ENCODE results near the gene ST8SIA6. TPM values are rescaled to one million over a fixed set of nuclear protein-coding genes. Genes with fewer than 3 reads are reported as not detected.

Gene ST8SIA6
- total and polyA plus RNA-seq, 2 of the 8 experiments (the other 6 are each of a cell fraction or from before 2014, with no cell fraction given): 0.70 to 1.1 TPM

DNA sequence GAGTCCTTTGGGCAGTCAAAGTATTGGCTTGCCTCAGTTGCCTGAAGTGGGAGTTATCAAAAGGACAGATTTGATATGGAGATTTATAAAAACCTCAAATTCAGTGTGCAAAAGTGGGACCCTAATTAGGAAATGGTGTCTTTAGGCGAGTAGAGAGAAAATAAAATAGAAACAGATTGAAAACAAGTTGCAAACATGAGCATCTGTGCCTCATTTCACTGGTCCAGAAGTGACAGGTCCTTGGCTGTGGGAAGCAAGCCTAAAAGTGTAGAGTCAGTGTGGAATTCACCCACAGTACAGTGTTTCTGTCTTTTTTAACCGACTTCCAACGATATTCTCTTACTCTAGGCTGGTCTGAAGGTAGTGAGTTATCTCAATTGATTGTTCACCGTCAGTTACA is 51.2 kb downstream of the ST8SIA6 start:
- 90% methylated on average over 4 of the region's 4 CpGs; no CpG with 5 or more reads in 1 of the 2 experiments for WGBS, 2 experiments (ENCODE audit: extremely low coverage in 1 of 2, insufficient coverage in 1 of 2, insufficient read length in 1 of 2, insufficient replicate concordance in 2 of 2, low coverage in 1 of 2, low lambda C conversion rate in 2 of 2, missing lambda C conversion rate in 1 of 2)
- H3K79me1 ChIP-seq (ENCODE audit: low read depth, low read length): no peaks in the 10 kb centered on the region
- H3K4ac ChIP-seq (replicated peaks; ENCODE audit: insufficient read length, low read depth, low read length): no peak overlapping the region
- no peak overlapping the region for H3K27ac ChIP-seq (ENCODE audit: low read depth, low read length)
- no peak overlapping the region for H4K8ac ChIP-seq (ENCODE audit: extremely low read depth, insufficient read depth, low read length)
- no peak overlapping the region for H3K23ac ChIP-seq (ENCODE audit: insufficient read length)
- H4K20me1 ChIP-seq (replicated peaks in 1 of 2; ENCODE audit: control insufficient read depth in 1 of 2, insufficient read depth in 2 of 2, low read length in 2 of 2): no peaks in the 10 kb centered on the region
- no peak overlapping the region for H4K91ac ChIP-seq (replicated peaks; ENCODE audit: insufficient read length, low read length)
- 0 out of 2 replicates have a peak overlapping the region, but pooled peaks have one; percentile 23 for H2BK20ac ChIP-seq (ENCODE audit: low read length)
- DNase-seq (ENCODE audit: low read depth in 1 of 2, low spot score in 2 of 2) (no peak), FAIRE-seq (no peak)
- POLR2A ChIA-PET (ENCODE audit: partially characterized antibody): no interaction called here
- no peak overlapping the region for H3K4me3 ChIP-seq (ENCODE audit: extremely low read depth in 1 of 4, insufficient read depth in 2 of 4, low read depth in 3 of 4, low read length in 4 of 4)
- H4K5ac ChIP-seq (ENCODE audit: insufficient read length, low read depth, low read length): no peak overlapping the region
- H3K14ac ChIP-seq (ENCODE audit: insufficient read length): no peak overlapping the region
- H2BK5ac ChIP-seq (ENCODE audit: low read depth, low read length): no peak overlapping the region
- H3K9me3 ChIP-seq (ENCODE audit: insufficient read depth in 2 of 2, low read depth in 1 of 2, low read length in 1 of 2): no peaks in the 10 kb centered on the region
- H3K79me2 ChIP-seq (ENCODE audit: control insufficient read depth in 1 of 2, insufficient read depth in 2 of 2, low read length in 2 of 2): no peaks in the 10 kb centered on the region
- no peak overlapping the region for H3K18ac ChIP-seq (ENCODE audit: extremely low read depth, low read length)
- H2AFZ ChIP-seq (ENCODE audit: low read length): no peak overlapping the region
- no peaks in the 10 kb centered on the region for H3K23me2 ChIP-seq (ENCODE audit: low read depth, low read length)
- H3K4me1 ChIP-seq (replicated peaks in 1 of 4; ENCODE audit: control insufficient read depth in 3 of 4, insufficient read depth in 4 of 4, low read length in 3 of 4): peaks cover 0 to 6% (median 4%) of the 10 kb centered on the region in 4 experiments; a peak in 5 of 7 replicates
- H3K56ac ChIP-seq (replicated peaks; ENCODE audit: insufficient read length, low read depth, low read length): no peak overlapping the region
- no peaks in the 10 kb centered on the region for H3K36me3 ChIP-seq (ENCODE audit: control insufficient read depth in 2 of 4, insufficient read depth in 4 of 4, low read length in 3 of 4)
- no peak overlapping the region for H3K9ac ChIP-seq (replicated peaks in 1 of 4; ENCODE audit: extremely low read depth in 1 of 4, low read depth in 3 of 4, low read length in 3 of 4)
- no peak overlapping the region for H2BK15ac ChIP-seq (ENCODE audit: low read length)
- TF ChIP-seq YY1 (IDR thresholded peaks at IDR 0.05; ENCODE audit: low read depth, low read length) (no peak), ASH2L (IDR thresholded peaks at IDR 0.05; ENCODE audit: low read length) (no peak), SIN3A (conservative IDR thresholded peaks at IDR 0.05 in 1 of 2, IDR thresholded peaks at IDR 0.05 in 1 of 2; ENCODE audit: low read depth in 1 of 2, low read length in 2 of 2) (no peak), SUZ12 (IDR thresholded peaks at IDR 0.05; ENCODE audit: low read length) (no peak), KDM1A (IDR thresholded peaks at IDR 0.05; ENCODE audit: borderline replicate concordance, low read length) (no peak), POLR2AphosphoS5 (IDR thresholded peaks at IDR 0.05; ENCODE audit: low read depth, low read length) (no peak), FOSL1 (IDR thresholded peaks at IDR 0.05; ENCODE audit: insufficient read depth, low read depth, low read length) (no peak), SP1 (IDR thresholded peaks at IDR 0.05; ENCODE audit: low read depth, low read length) (no peak), RNF2 (IDR thresholded peaks at IDR 0.05; ENCODE audit: borderline replicate concordance, low read depth, low read length, missing control alignments, poor library complexity, severe bottlenecking) (no peak), EP300 (IDR thresholded peaks at IDR 0.05; ENCODE audit: borderline replicate concordance in 1 of 2, low read depth in 2 of 2, low read length in 2 of 2) (no peak), SP2 (IDR thresholded peaks at IDR 0.05; ENCODE audit: low read length) (no peak)
- H3K27me3 ChIP-seq (replicated peaks in 1 of 4; ENCODE audit: control insufficient read depth in 3 of 4, extremely low read depth in 1 of 4, insufficient read depth in 3 of 4, low read length in 3 of 4): no peaks in the 10 kb centered on the region
- no peak overlapping the region for H2BK12ac ChIP-seq (ENCODE audit: low read depth, low read length)
- H2AK5ac ChIP-seq (ENCODE audit: low read depth, low read length): no peak overlapping the region
- no peak overlapping the region for H2BK120ac ChIP-seq (replicated peaks; ENCODE audit: low read depth, low read length)
- no peak overlapping the region for H3K4me2 ChIP-seq (ENCODE audit: insufficient read depth in 1 of 2, low read depth in 2 of 2, low read length in 2 of 2)
- CTCF ChIA-PET (ENCODE audit: partially characterized antibody): interaction anchor here (7.5 kb wide), 1 partner anchor 26 kb away, joined by 46 read pairs; no protein-coding TSS in a partner anchor

Data from H1 (cell line).